HG03095 (cell line): Measurements from ENCODE around the gene GCC1.
"Not testable (repeated sequence)": the region's sequence is repeated elsewhere in the genome, so short reads cannot be mapped to it uniquely, and the experiment has no call there.

ENCODE experiments used
- ATAC-seq: cut with Tn5 transposase; IDR thresholded peaks from one replicate; pipeline ENCODE4 v1.9.1; 2021; ENCODE audit warnings: moderate library complexity; ENCODE audit not compliant: unreplicated experiment

Gene GCC1

GRCh38 chr7:127540461-127540860 lies 44.9 kb downstream of the GCC1 start:
- ATAC-seq = not testable (repeated sequence)

- no peak for ATAC-seq
Observed at GRCh38 chr7:127539116-127539515, 46.3 kb downstream of the GCC1 start.

DNA sequence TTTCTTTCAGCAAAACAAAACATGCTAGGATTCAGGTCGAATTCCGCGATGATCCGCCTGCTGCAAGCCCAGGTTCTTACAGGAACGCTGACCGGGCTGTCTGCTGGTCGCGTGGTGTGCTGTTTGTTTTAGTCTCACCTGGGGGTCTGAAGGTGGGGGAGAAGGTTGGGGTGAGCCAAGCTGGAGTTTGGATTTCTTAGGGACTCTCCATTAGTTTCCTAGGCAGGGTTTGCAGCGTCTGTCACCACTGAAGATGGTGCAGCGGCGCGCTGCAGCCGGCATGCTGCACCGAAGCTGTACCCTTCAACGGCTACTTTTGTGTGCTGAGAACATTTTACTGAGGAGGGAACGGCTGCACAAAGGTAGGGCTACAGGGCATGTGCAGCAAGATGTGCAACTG lies 48.7 kb downstream of the GCC1 start:
- no peak for ATAC-seq

- ATAC-seq = no peak
Observed at GRCh38 chr7:127536394-127536691, 49.1 kb downstream of the GCC1 start.

DNA sequence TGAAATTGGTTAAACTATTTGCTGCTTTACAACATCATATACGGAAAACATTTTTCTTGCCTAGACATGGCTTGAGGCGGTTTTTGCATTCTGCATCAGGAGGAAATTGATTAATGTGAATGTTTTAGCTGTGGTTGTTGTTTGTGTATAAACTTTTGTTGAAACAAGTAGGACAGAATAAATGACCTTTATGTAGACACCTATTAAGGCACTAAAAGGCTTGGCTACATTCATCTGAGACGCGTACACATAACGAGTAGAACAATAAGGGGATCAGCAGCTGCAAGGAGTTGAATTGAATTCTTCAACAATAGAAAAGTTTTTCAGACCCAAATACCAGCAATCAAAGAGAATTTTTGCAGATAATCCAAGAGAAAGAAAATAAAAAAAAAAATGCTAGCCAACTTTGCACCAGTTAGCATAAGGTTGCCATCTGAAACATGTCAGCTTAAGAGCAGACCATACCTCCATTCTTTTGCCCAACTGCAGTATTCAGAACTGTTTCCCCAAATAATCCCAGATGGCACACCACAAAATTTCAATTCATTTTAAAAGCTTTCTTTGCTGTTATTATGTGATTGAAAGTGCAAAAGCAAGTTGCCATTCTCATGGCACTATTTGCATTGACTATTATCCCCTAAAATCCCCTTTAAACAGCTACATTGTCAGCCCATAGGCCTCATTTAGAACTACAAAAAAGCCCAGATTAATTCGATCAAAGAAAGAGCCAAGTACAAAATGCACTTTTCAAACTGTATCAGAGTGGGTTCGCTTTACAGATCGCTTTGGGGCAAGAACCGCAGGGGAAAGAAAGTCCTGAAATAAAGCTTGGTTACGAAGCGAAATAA lies 49.6 kb downstream of the GCC1 start:
- ATAC-seq = no peak

DNA sequence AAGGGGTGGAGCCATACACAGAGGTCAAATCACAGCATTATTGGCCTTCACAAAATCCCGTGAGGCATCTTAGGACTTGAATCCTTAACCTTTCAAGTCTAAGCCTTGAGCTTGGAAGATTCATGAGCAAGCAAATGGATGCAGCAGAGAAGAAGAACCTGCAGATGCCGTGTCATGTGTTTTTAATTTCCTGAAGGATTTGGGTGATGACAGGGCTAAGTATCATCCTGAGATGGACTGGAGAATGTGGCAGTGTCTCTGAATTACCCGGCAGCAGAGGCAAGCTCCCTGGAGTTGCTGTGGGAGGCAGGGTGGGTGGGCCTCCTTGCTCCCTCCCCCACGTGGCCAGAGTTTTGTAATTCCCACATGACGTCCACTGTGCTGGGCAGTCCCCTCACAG lies 50.8 kb downstream of the GCC1 start:
- ATAC-seq = no peak

DNA sequence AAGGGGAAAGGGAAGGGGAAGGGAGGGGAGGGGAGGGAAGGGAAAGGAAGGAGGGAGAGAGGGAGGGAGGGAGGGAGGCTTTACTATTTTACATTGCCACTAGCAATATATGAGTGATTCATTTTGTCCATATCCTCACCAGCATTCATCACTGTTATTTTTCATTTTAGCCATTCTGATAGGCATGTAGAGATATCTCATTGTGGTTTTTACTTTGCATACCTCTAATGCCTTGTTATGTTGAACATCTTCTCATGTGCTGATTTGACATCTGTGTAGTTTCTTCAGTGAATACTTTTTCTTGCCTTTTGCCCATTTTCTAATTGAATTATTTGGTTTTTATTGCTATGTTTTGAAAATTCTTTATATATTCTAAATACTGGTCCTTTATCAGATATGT lies 52.7 kb downstream of the GCC1 start:
- no peak for ATAC-seq

DNA sequence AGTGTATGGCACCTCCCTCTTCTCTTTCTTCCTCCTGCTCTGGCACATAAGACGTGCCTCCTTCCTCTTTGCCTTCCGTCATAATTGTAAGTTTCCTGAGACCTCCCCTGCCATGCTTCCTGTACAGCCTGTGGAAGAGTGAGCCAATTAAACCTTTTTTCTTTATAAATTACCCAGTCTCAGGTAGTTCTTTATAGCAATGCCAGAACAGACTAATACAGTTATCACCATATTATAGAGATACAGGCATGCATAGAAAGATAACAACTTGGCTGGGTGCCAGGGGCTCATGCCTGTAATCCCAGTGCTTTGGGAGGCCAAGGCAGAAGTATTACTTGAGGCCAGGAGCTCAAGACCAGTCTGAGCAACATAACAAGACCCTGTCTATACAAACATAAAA lies 53.2 kb downstream of the GCC1 start:
- ATAC-seq = no peak
